Astrocyte (in vitro differentiated cells and primary cell): ENCODE data around the gene ANKS1A.

Experiments used
- CTCF ChIP-seq: IDR thresholded peaks from 2 replicates; pipeline ENCODE4 v1.5.1; 2011; ENCODE audit warnings: low read depth, mild to moderate bottlenecking, inconsistent platforms, low read length, moderate library complexity; ENCODE audit not compliant: insufficient read depth
- EZH2 ChIP-seq: IDR thresholded peaks from 2 replicates; pipeline ENCODE4 v1.6.1; 2012; ENCODE audit warnings: mild to moderate bottlenecking, low read length, inconsistent platforms; ENCODE audit not compliant: insufficient read depth

GRCh38 chr6:35085359-35086281, 196.6 kb downstream of the ANKS1A start:
- TF ChIP-seq CTCF = no peak
- no peak for TF ChIP-seq EZH2
